ENCODE measurements around the gene TRAPPC2. TPM values are rescaled to one million over a fixed set of nuclear protein-coding genes. Genes with fewer than 3 reads are reported as not detected.

Gene TRAPPC2
- total RNA-seq, 1 experiment from 2014 or later, result 11.4 TPM

- CTCF ChIA-PET, result no interaction called here
These were observed 40.3 kb upstream of the TRAPPC2 start for GRCh38 chrX:13774696-13775095.

DNA sequence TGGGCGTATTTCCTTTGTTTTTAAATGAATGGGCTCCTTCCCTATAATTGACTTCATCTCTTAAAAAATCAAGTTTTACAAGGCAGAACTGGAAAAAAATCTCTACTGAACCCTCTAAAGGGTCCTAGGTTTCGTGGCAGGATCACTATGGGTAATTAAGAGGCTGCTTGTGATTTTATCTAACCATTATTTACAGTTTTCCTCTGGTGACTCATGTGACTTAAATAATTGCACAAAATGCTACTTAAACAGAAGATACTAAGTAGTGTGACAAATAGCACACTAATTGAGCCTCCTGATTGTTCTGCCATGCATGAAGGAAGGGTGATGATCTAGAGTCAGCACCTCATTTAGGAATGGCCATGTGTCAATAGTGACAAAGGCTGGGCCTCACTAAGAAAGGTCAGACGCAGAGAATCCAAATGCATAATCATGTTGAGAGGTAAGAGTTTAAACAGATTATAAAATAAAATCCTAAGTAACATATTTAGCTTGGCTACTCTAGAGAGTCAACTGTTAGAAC, 35.7 kb upstream of the TRAPPC2 start:
- CTCF ChIA-PET, result no interaction called here
- no peak for DNase-seq (ENCODE audit: low read depth, low spot score)

More at GRCh38 chrX:13774696-13775095, 40.3 kb upstream of the TRAPPC2 start:
- Histone ChIP-seq H3K4me1 (ENCODE audit: control insufficient read depth, insufficient read depth, low read length) (no peaks in the 10 kb centered on the region), H3K4me3 (ENCODE audit: low read depth in 2 of 2, low read length in 2 of 2) (no peak overlapping the region), H3K27me3 (ENCODE audit: control insufficient read depth, insufficient read depth, low read length) (no peaks in the 10 kb centered on the region), H3K27ac (ENCODE audit: low read length) (no peak overlapping the region), H3K9me3 (ENCODE audit: control insufficient read depth, insufficient read depth, low read depth, low read length) (no peaks in the 10 kb centered on the region), H3K36me3 (ENCODE audit: control insufficient read depth, insufficient read depth, low read length) (peaks cover 5% of the 10 kb centered on the region; the same call in 1 of the 2 replicates)
- POLR2A ChIA-PET, result no interaction called here
- intact Hi-C loops (cut with micrococcal nuclease; ENCODE audit: unreplicated experiment), result no loop called here
- BruUV-seq (replicated peaks), result no TSS peak
- no peak for TF ChIP-seq SIN3A (IDR thresholded peaks at IDR 0.05; ENCODE audit: borderline replicate concordance, insufficient read depth, low read depth, low read length)
- TF ChIP-seq, protein P1, sequence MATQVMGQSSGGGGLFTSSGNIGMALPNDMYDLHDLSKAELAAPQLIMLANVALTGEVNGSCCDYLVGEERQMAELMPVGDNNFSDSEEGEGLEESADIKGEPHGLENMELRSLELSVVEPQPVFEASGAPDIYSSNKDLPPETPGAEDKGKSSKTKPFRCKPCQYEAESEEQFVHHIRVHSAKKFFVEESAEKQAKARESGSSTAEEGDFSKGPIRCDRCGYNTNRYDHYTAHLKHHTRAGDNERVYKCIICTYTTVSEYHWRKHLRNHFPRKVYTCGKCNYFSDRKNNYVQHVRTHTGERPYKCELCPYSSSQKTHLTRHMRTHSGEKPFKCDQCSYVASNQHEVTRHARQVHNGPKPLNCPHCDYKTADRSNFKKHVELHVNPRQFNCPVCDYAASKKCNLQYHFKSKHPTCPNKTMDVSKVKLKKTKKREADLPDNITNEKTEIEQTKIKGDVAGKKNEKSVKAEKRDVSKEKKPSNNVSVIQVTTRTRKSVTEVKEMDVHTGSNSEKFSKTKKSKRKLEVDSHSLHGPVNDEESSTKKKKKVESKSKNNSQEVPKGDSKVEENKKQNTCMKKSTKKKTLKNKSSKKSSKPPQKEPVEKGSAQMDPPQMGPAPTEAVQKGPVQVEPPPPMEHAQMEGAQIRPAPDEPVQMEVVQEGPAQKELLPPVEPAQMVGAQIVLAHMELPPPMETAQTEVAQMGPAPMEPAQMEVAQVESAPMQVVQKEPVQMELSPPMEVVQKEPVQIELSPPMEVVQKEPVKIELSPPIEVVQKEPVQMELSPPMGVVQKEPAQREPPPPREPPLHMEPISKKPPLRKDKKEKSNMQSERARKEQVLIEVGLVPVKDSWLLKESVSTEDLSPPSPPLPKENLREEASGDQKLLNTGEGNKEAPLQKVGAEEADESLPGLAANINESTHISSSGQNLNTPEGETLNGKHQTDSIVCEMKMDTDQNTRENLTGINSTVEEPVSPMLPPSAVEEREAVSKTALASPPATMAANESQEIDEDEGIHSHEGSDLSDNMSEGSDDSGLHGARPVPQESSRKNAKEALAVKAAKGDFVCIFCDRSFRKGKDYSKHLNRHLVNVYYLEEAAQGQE (IDR thresholded peaks at IDR 0.05; ENCODE audit: insufficient read depth in 1 of 2, low read depth in 2 of 2, low read length in 1 of 2), result no peak
- no peak for TF ChIP-seq TCF7L2 (IDR thresholded peaks at IDR 0.05; ENCODE audit: low read depth, low read length)
- no peak for TF ChIP-seq CTCF (IDR thresholded peaks at IDR 0.05)
- no peak for TF ChIP-seq POLR2AphosphoS5 (IDR thresholded peaks at IDR 0.05; ENCODE audit: low read depth, low read length)
- ATAC-seq, result no peak
- no peak for DNase-seq (ENCODE audit: low read depth, low spot score)
- in situ Hi-C loops (cut with HindIII; ENCODE audit: low pct_unique_long_range_greater_than_20kb, low sequenced_read_pairs), result no loop called here

More for the DNA sequence above, 35.7 kb upstream of the TRAPPC2 start:
- POLR2A ChIA-PET, result no interaction called here
- Histone ChIP-seq H3K4me3 (ENCODE audit: low read depth in 2 of 2, low read length in 2 of 2) (no peak overlapping the region), H3K9me3 (ENCODE audit: control insufficient read depth, insufficient read depth, low read depth, low read length) (no peaks in the 10 kb centered on the region), H3K27me3 (ENCODE audit: control insufficient read depth, insufficient read depth, low read length) (no peaks in the 10 kb centered on the region), H3K36me3 (ENCODE audit: control insufficient read depth, insufficient read depth, low read length) (peaks cover 7% of the 10 kb centered on the region; the same call in 1 of the 2 replicates), H3K27ac (ENCODE audit: low read length) (no peak overlapping the region), H3K4me1 (ENCODE audit: control insufficient read depth, insufficient read depth, low read length) (no peaks in the 10 kb centered on the region)
- no TSS peak for BruUV-seq (replicated peaks)
- intact Hi-C loops (cut with micrococcal nuclease; ENCODE audit: unreplicated experiment), result no loop called here
- in situ Hi-C loops (cut with HindIII; ENCODE audit: low pct_unique_long_range_greater_than_20kb, low sequenced_read_pairs), result no loop called here
- TF ChIP-seq TCF7L2 (IDR thresholded peaks at IDR 0.05; ENCODE audit: low read depth, low read length), result no peak
- TF ChIP-seq CTCF (IDR thresholded peaks at IDR 0.05), result no peak
- no peak for TF ChIP-seq POLR2AphosphoS5 (IDR thresholded peaks at IDR 0.05; ENCODE audit: low read depth, low read length)
- TF ChIP-seq, protein P1 (IDR thresholded peaks at IDR 0.05; ENCODE audit: insufficient read depth in 1 of 2, low read depth in 2 of 2, low read length in 1 of 2), result no peak
- no peak for TF ChIP-seq SIN3A (IDR thresholded peaks at IDR 0.05; ENCODE audit: borderline replicate concordance, insufficient read depth, low read depth, low read length)
- no peak for ATAC-seq

Data from Panc1 (cell line).